GM21576 (cell line): ENCODE data around the gene DNM2.

Experiments used
- ATAC-seq: cut with Tn5 transposase; IDR thresholded peaks from one replicate; pipeline ENCODE4 v1.9.1; 2021; ENCODE audit warnings: mild to moderate bottlenecking, moderate library complexity; ENCODE audit not compliant: unreplicated experiment

DNM2 gene

GRCh38 chr19:10688545-10689280 is 29.2 kb upstream of the DNM2 start:
- ATAC-seq = no peak

GRCh38 chr19:10690341-10690781 is 27.5 kb upstream of the DNM2 start:
- no peak for ATAC-seq

- no peak for ATAC-seq
Measured at GRCh38 chr19:10691178-10691881, 26.5 kb upstream of the DNM2 start.

GRCh38 chr19:10691883-10692282 is 26.0 kb upstream of the DNM2 start:
- ATAC-seq = no peak

DNA sequence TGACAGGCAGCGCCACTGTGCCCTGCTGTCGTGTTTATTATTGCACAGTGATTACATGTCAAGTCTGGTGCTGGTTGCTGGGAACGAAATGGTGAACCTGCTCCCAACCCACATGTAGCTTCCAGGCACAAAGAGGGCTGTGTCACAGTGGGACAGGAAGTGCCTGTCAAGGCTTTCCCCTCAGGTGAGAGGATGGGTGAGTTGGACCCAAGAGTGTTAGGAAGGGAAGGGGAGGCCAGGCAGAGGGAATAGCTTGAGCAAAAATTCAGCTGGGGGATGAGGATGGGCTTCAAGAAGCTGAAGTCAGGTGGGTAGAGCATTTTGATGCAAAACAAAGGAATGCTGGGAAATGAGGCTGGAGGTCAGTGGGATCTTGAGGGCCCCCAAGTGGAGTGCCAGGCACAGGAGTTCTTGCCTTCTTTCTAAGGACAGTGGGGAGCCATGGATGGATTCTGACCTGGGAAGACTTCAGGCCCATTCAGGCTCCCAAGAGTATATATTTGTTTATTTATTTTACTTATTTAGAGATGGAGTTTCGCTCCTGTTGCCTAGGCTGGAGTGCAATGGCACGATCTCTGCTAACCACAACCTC is 25.1 kb upstream of the DNM2 start:
- no peak for ATAC-seq

DNA sequence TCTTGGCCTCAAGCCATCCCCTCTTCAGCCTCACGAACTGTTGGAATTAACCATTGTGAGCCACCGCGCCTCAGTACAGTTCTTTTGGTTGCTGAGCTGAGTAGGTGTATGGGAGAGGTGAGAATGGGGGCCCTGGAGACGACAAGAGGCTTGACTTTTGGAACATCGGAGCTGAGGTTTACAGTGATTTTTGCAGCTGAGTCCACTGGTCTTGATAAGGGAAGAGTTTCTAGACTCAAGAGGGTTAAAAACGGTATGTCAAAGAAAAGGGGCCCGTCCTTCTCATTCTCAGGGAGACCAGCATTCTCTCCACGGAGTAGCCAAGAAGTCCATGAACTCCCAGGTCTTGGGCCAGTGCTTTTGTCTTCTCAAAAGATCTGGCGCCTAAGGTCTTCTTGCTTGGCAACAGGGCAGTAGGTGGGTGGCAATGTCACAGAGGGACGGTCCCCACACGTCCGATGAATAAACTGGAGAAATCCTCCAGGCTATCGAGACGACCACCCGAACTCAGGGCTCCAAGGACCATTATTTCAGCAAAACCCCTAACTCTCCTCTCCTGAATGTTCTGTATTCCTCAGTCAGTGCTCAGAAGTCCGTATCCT is 23.1 kb upstream of the DNM2 start:
- ATAC-seq = no peak

GRCh38 chr19:10695401-10696398 is 22.2 kb upstream of the DNM2 start:
- peak; percentile 71 for ATAC-seq

- ATAC-seq = no peak
Measured at GRCh38 chr19:10699650-10700335, 18.1 kb upstream of the DNM2 start.

DNA sequence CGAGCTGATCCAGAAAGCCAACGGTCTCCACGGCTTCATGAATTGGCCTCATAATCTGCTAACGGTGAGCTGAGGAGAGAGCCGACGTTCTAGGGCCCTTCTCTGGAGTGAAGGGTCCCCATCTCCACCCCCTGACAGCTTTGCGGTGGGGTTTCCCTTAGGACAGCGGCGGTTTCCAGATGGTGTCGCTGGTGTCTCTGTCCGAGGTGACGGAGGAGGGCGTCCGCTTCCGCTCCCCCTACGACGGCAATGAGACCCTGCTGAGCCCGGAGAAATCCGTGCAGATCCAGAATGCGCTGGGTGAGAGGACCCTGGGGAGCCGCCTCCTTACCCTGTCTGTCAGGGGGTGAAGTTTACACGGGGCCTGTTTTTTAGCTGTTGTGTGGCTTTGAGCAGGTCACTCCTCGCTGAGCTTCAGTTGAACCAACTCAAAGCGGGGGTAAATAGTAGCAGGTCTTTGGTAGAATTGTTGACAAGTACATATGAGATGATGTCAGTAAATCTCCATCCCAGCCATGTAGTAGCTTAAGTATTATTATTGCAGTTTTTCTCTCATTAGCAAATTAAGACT is 15.8 kb upstream of the DNM2 start:
- peak; percentile 23 for ATAC-seq

GRCh38 chr19:10706990-10707389 is 10.9 kb upstream of the DNM2 start:
- no peak for ATAC-seq

DNA sequence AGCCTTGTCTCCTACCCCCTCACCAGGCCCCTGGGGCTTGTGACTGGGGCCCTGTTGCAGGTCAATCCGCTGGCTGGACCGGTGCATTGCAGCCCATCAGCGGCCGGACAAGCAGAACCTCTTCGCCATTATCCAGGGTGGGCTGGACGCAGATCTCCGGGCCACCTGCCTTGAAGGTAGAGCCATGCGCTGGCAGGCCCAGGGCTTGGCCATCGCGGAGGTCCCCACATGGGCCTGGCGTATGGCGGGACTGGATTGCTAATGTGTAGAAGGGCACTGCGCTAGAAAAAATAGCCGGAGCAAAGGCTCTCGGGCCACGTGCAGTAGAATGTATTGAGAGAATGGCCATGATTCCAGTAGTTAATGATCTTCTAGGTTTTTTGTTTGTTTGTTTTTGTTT is 10.4 kb upstream of the DNM2 start:
- no peak for ATAC-seq

DNA sequence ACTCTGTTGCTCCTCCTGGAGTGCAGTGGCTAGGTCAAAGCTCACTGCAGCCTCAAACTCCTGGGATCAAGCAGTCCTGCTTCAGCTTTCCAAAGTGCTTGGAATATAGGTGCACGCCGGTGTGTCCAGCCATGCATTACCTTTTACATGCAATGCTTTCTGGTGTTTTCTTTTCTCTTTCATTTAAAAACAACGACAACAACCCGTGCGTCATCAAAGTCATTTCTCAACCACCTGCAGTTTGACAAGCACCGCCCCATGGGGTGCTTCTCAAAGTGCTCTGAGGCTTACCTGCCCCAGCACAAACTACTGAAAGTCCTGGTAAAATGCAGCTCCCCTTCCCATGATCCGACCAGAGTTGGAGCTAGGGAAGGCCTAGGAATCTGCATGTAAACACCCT is 9.6 kb upstream of the DNM2 start:
- ATAC-seq = no peak

- no peak for ATAC-seq
Measured at GRCh38 chr19:10712045-10712444, 5.8 kb upstream of the DNM2 start.

DNA sequence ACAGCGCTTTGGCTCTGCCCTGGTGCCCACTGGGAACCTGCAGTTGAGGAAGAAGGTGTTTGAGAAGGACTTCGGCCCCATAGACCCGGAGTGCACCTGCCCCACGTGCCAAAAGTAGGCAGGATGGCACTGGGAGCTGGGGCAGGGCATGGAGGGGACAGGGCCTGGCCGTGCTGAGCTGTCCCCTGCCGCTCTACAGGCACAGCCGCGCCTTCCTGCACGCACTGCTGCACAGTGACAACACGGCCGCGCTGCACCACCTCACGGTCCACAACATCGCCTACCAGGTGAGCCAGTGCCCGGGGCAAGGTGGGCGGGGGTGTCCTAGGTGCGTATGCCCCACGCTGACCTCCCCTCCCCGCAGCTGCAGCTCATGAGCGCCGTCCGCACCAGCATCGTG is 5.1 kb upstream of the DNM2 start:
- no peak for ATAC-seq

DNA sequence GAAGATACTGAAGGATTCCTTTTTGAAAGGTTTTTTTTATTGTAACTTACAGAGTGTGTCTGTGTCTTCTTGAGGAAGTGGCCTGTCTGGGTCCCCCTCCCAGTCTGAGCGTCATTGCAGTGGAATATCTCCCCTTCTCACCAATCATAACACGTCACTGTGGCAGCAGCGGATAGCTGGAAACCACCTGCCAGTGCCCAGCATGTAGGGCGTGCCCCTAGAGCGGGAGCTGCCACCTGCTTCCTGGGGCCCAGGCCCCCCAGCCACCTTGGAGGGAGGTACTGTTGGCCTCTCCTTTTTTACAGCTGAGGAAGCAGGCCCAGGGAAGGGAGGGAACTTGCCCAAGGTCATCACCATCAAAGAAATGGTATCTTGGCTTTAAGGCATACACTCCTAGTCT is 4.6 kb upstream of the DNM2 start:
- ATAC-seq = no peak

DNA sequence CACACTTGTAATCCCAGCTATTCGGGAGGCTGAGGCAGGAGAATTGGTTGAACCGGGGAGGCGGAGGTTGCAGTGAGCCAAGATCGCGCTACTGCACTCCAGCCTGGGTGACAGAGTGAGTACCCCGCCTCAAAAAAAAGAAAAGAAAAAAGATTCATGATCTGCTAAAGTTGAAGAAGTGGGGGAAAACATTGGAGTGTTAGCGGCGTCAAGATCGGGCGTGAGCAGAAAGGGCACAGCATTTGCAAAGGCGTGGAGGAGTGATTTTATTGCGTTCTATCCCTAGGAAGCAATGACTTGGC is 874 bp upstream of the DNM2 start:
- ATAC-seq = no peak

- ATAC-seq = peak; percentile 17
Measured at GRCh38 chr19:10718205-10719196, 622 bp downstream of the DNM2 start.

GRCh38 chr19:10719466-10719961 is 1.6 kb downstream of the DNM2 start:
- no peak for ATAC-seq
